Right lobe of liver (tissue), 6 donors: Measurements from ENCODE around the gene ZNF860. TPM values are rescaled to one million over a fixed set of nuclear protein-coding genes. Genes with fewer than 3 reads are reported as not detected.

Experiments used
- ATAC-seq, 4 donors: fragments of 200-7000 bp; cut with Tn5 transposase; one replicate each; pipeline ENCODE4 v1.9.1; 2020; ENCODE audit warnings: mild to moderate bottlenecking in 4 of 4, moderate library complexity in 4 of 4
- DNase-seq, 3 donors: peaks; one replicate each; pipeline ENCODE4 v3.0.0-alpha.2; 2020
- H3K27ac ChIP-seq, 3 donors: fragments of 200-600 bp; one replicate each; pipeline ENCODE4 v1.8.0; 2022
- H3K27me3 ChIP-seq, 2 donors: fragments of 200-600 bp; one replicate each; pipeline ENCODE4 v1.8.0; 2022
- H3K36me3 ChIP-seq, 4 donors: fragments of 200-600 bp; sonication (generic) in 1 of 4; one replicate each; pipeline versions ENCODE4 v1.5.1 to v1.8.0; 2017 to 2022; ENCODE audit warnings: control low read depth in 1 of 4
- H3K4me1 ChIP-seq, 4 donors: fragments of 200-600 bp; sonication (generic) in 1 of 4; one replicate each; pipeline versions ENCODE4 v1.5.1 to v1.8.0; 2017 to 2022; ENCODE audit warnings: control low read depth in 1 of 4
- H3K4me3 ChIP-seq, 3 donors: fragments of 200-600 bp; one replicate each; pipeline ENCODE4 v1.8.0; 2022
- H3K9me3 ChIP-seq, 4 donors: fragments of 200-600 bp; sonication (generic) in 1 of 4; one replicate each; pipeline versions ENCODE4 v1.5.1 to v1.8.0; 2017 to 2022; ENCODE audit warnings: control low read depth in 1 of 4
- CTCF ChIP-seq, 4 donors: fragments of 200-600 bp in 3 of 4; fragments of 450-650 bp in 1 of 4; IDR thresholded peaks; one replicate each; pipeline versions ENCODE4 v1.5.1 to v1.8.0; 2016 to 2022; ENCODE audit warnings: antibody characterized with exemption in 4 of 4, mild to moderate bottlenecking in 2 of 4
- POLR2A ChIP-seq: fragments of 450-650 bp; IDR thresholded peaks from one replicate; pipeline ENCODE4 v1.6.1; 2017; ENCODE audit warnings: antibody characterized with exemption, mild to moderate bottlenecking
- WGBS: methylation state at CpG from one replicate; pipeline ENCODE4 v1.1.6; 2018; ENCODE audit warnings: low coverage, low lambda C conversion rate; ENCODE audit not compliant: insufficient coverage; ENCODE audit errors: missing lambda C conversion rate; 5-methylcytosine and 5-hydroxymethylcytosine counted together
- intact Hi-C, 2 donors: fragments of 100-400 bp; cut with DNase I; formaldehyde crosslinking; loops; one replicate each; pipeline versions ENCODE4 v1.11.2 to v1.14.1; 2022
- total RNA-seq, 6 experiments: library from RNA; depleted of rRNA in 2 of 6; stranded (reverse); fragments of >200 nt in 2 of 6; fragmentation: NEBNext Ultra II Directional in 3 of 6; extraction: Animal tissue kit (Norgen Biotek cat#: 25700) in 3 of 6; gene quantifications; one replicate each; pipeline versions ENCODE4 v1.1.0 to v1.2.4, GENCODE V29; 2016 to 2023
- donor health status: DM: no; HTN: yes; CAD: no.
- donor health status: DM: no; HTN: no; CAD: no.
- donor health status: DM: no; HTN: no; CAD: no.
- donor health status: DM: no; HTN: yes; CAD: no.
- donor health status: DM: no; HTN: yes; CAD: no.

Gene ZNF860
- total RNA-seq, 6 experiments from 2014 or later, result 0.06 to 0.39 (median 0.13) TPM; not detected in 1

GRCh38 chr3:32017286-32017685 lies 35.7 kb downstream of the ZNF860 start:
- H3K4me3 ChIP-seq, result no peak overlapping the region
- ATAC-seq, result no peak
- no peak overlapping the region for H3K27ac ChIP-seq
- intact Hi-C loops, result no loop called here
- H3K9me3 ChIP-seq, result no peaks in the 10 kb centered on the region
- TF ChIP-seq POLR2A, result no peak
- no peak for TF ChIP-seq CTCF (IDR thresholded peaks at IDR 0.05)
- H3K27me3 ChIP-seq, result peaks cover 0 to 3% of the 10 kb centered on the region in 2 donors
- no peaks in the 10 kb centered on the region for H3K36me3 ChIP-seq
- H3K4me1 ChIP-seq, result no peaks in the 10 kb centered on the region
- no peak for DNase-seq
- WGBS, result 82% methylated on average over 3 of the region's 3 CpGs

DNA sequence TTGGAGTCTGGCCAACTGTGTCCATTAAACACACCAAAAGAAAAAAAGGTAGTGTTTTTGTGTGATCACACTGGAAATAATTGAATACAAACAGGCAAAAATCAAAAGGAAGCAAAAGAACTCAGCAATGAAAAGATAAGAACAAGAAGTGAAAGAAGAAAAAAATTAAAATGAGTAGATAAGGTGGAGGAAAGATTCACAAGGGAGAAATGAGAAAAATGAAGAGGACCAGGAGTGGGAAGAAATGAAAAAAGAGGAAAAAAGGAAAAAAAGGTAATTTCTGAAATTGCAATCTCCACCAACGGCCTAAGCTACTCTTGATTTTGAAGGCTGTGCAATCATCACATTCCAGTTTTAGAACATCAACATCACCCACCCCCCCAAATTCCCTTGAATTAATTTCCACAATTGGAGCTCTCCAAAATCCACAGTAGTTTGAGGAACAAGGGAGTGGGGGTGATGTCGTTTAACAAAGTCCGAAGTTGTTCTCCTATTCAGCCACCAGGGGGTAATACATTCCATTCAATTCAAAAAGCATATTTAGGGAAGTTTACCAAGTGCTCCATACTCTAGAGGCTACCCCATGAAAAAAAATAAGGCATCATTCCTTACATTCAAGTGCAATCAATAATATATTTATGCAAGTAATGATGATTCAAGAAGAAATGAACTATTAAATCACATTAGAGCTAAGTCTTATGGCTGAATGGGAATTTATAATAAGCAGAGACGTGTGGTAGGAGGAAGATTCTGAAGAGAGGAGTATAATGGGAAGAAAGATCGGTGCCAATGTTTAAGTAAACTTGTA lies 37.4 kb downstream of the ZNF860 start:
- peak; percentile 66 to 77 (median 69) for TF ChIP-seq CTCF (IDR thresholded peaks at IDR 0.05)
- TF ChIP-seq POLR2A, result no peak
- H3K4me1 ChIP-seq, result no peaks in the 10 kb centered on the region
- no peak overlapping the region for H3K4me3 ChIP-seq
- 27% methylated on average over 5 of the region's 5 CpGs for WGBS
- no peaks in the 10 kb centered on the region for H3K9me3 ChIP-seq
- peaks cover 0 to 3% of the 10 kb centered on the region in 2 donors for H3K27me3 ChIP-seq
- DNase-seq, result no peak
- ATAC-seq, result peak; percentile 93 to 96 (median 94)
- H3K36me3 ChIP-seq, result no peaks in the 10 kb centered on the region
- H3K27ac ChIP-seq, result no peak overlapping the region
- intact Hi-C loops, result no loop called here

DNA sequence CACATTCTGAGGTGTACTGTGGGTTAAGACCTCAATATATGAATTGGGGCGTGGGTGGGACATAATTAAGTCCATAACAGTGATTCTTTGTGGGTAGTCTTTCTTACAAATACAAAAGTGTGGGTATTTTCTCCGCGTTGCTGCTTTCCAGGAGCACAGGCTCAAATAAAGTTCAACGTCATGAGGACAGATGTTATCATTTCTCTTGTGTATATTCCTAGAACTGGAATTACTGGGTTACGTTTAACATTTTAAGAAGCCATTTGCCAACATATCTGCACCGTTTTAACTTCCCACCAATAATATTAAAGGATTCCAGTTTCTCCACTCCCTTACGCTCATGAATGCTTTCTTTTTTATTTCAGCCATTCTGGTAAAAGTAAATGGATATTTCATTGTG lies 39.6 kb downstream of the ZNF860 start:
- H3K36me3 ChIP-seq, result no peaks in the 10 kb centered on the region
- H3K9me3 ChIP-seq, result no peaks in the 10 kb centered on the region
- intact Hi-C loops, result loop anchor here (5.0 to 10.0 kb wide), 2 partner anchors 114 to 126 kb away; no protein-coding TSS in a partner anchor
- ATAC-seq (no peak), DNase-seq (no peak)
- peaks cover 0 to 3% of the 10 kb centered on the region in 2 donors for H3K27me3 ChIP-seq
- no peaks in the 10 kb centered on the region for H3K4me1 ChIP-seq
- H3K4me3 ChIP-seq, result no peak overlapping the region
- TF ChIP-seq CTCF (IDR thresholded peaks at IDR 0.05) (no peak), POLR2A (no peak)
- H3K27ac ChIP-seq, result no peak overlapping the region
- WGBS, result 65% methylated on average over 7 of the region's 7 CpGs

GRCh38 chr3:32021748-32022147 lies 40.2 kb downstream of the ZNF860 start:
- ATAC-seq, result no peak
- Histone ChIP-seq H3K27me3 (peaks cover 0 to 3% of the 10 kb centered on the region in 2 donors), H3K4me3 (no peak overlapping the region), H3K36me3 (no peaks in the 10 kb centered on the region), H3K9me3 (no peaks in the 10 kb centered on the region), H3K4me1 (no peaks in the 10 kb centered on the region), H3K27ac (no peak overlapping the region)
- intact Hi-C loops, result loop anchor here (5.0 to 10.0 kb wide), 2 partner anchors 113 to 126 kb away; no protein-coding TSS in a partner anchor
- 37% methylated on average over 3 of the region's 3 CpGs for WGBS
- no peak for DNase-seq
- TF ChIP-seq POLR2A (no peak), CTCF (IDR thresholded peaks at IDR 0.05) (no peak)
